GM10248 (cell line): ENCODE results near the gene LMF1.

ENCODE experiments used
- CTCF ChIA-PET: fragments of 300-600 bp; sonication (Branson Sonifier 250); formaldehyde crosslinking; extraction: SDS; loops from one replicate; lab custom pipeline; 2021; ENCODE audit warnings: antibody characterized with exemption; lab: Yijun Ruan, JAX
- POLR2A ChIA-PET: fragments of 350-650 bp; sonication (Branson Sonifier 250); formaldehyde crosslinking; extraction: SDS; loops from one replicate; lab custom pipeline; 2020; ENCODE audit warnings: antibody characterized with exemption; lab: Yijun Ruan, JAX
- DNase-seq: peaks from one replicate; pipeline ENCODE4 v3.0.0; 2012; ENCODE audit errors: extremely low spot score
- TF ChIP-seq, protein P1 (sequence below): IDR thresholded peaks from 2 replicates; pipeline ENCODE4 v1.5.1; 2012; ENCODE audit warnings: mild to moderate bottlenecking, low read depth; ENCODE audit errors: extremely low read depth, missing control alignments, control extremely low read depth

The LMF1 gene

DNA sequence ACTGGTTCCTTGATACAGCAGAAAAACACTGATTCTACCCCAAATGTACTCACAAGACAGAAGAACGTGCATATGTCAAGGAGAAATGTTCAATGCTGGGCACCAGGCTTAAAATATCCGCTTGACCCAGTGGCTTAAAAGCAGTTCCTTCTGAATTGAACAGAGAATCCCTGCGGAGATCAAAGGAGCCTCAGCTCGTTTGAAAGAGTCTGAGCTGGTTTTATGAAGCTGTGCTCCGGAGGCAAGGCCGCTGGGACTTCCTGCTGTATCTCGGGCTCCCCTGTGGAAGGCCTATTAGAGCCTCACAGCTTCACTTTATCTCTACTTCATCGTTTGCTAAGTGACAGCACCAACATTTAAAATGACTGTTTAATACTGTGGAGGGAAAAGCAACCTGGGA, 2.2 kb downstream of the LMF1 start:
- ChIA-PET CTCF (no interaction called here), POLR2A (interaction anchor here (0.6 kb wide), 1 partner anchor 13 kb away, joined by 6 read pairs; no protein-coding TSS in a partner anchor)
- no peak for DNase-seq
- TF ChIP-seq, protein P1, sequence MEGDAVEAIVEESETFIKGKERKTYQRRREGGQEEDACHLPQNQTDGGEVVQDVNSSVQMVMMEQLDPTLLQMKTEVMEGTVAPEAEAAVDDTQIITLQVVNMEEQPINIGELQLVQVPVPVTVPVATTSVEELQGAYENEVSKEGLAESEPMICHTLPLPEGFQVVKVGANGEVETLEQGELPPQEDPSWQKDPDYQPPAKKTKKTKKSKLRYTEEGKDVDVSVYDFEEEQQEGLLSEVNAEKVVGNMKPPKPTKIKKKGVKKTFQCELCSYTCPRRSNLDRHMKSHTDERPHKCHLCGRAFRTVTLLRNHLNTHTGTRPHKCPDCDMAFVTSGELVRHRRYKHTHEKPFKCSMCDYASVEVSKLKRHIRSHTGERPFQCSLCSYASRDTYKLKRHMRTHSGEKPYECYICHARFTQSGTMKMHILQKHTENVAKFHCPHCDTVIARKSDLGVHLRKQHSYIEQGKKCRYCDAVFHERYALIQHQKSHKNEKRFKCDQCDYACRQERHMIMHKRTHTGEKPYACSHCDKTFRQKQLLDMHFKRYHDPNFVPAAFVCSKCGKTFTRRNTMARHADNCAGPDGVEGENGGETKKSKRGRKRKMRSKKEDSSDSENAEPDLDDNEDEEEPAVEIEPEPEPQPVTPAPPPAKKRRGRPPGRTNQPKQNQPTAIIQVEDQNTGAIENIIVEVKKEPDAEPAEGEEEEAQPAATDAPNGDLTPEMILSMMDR = no peak

DNA sequence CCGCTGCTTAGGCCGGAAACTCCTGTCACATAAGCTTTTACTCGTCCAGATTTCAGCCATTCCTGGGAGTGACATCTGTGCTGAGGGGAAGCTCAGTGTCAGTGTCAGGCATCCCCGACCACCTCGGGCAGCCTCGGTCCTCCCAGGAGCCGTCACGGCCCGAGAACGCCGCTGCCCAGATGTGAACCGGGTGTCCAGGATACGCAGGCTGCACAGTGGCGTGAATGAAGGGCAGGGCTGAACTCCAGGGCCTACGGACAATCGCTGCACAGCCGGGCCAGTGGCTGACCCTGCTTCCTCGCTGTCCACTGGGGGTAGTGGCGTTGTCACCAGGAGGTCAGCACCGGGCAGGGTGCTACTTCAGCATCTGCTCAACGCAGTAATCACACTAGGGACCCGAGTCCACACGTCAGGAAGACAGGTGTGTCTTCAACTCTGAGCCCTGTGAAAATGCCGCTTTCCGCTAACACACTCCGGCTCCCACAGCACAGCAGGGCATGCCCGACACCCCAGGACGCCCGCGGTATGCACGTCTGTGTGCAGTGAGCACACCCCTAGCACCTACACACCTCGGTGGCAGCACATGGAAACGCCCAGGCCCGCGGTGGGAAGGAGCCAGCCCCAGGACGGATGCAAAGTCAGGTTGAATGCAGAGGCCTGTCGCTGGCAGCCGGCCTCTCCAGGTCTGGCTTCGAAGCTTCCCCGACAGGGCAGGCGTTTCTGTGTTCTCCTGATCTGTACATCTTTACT, 3.1 kb downstream of the LMF1 start:
- TF ChIP-seq, protein P1 = no peak
- POLR2A ChIA-PET = no interaction called here
- DNase-seq = no peak
- CTCF ChIA-PET = no interaction called here

DNA sequence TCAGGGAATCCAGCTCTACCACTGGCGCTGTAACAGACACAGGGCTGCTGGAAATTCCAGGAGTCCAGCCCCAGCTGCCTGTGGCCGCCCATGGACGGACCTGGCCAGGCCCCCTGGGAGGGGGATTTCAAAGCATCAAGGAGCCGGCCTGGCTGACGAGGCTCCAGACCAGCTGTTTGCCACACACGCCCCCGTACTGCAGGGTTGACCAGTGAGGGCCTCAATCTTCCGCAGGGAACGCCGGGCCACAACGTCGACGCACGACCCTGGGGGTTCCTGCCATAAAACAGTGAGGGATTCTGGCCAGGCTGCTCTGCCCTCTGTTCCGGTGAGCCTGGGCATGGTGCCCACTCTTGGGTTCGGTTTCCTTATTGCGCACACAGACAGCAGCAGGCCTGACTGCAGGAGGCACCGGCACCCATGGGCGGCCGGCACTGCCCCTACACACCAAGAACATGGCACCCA, 3.7 kb downstream of the LMF1 start:
- CTCF ChIA-PET = no interaction called here
- DNase-seq = no peak
- POLR2A ChIA-PET = no interaction called here
- TF ChIP-seq, protein P1 = no peak

DNA sequence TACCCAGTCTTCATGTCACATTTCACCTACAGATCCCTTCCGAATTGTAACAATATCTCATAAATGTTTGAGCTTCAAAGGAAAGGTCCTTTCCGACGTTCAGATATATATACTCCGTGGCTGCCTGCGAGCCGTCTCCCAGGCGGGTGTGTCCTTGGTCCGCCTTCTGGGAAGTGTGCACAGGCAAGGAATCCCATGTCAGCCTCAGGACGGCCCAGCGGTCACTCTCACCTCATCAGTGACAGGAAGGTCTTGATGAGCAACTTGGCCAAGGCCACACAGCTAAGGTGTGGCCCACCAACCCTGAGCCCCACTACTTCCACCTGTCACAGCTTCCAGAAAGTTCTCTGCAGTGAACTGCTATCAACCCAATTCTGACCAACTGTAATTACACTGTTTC, 4.3 kb downstream of the LMF1 start:
- DNase-seq = no peak
- CTCF ChIA-PET = no interaction called here
- TF ChIP-seq, protein P1 = no peak
- POLR2A ChIA-PET = no interaction called here

DNA sequence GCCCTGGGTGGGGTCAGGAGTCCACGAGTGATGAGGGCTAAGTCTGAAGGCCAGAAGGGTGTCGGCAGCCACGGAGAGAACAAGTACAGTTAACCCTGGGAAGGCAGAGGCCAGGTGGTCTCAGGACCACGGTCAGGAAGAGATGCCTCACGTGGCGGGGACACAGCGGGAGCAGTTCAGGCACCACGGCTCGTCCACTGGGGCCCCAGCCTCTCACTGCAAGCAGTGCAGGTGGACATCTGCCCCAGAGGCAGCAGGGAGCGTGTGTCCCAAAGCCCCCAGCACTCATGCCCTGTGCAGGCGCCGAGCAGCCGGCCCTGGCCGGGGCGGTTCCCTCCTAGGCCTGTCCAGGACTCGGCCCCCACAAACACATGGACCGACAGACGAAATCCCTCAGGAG, 4.7 kb downstream of the LMF1 start:
- POLR2A ChIA-PET = no interaction called here
- DNase-seq = no peak
- TF ChIP-seq, protein P1 = no peak
- CTCF ChIA-PET = no interaction called here

DNA sequence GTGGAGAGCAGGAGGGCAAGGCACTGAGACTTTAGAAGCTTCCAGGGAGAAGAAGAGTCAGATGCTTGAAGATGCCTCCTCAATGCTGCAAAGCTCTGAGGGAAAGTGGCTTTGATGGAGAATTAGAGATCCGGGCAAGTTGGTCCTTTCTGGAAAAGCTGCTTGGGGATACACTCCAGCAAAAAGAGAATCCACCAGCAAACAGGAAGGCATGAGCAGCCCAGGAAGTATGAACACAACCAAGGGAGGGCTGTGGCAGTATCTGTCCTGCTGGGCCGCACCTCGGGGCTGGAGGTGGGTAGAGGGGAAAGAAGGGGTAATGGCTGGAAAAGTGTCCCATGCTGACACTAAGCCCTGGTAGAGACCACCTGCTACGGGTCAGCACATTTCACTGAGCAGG, 5.3 kb downstream of the LMF1 start:
- CTCF ChIA-PET = no interaction called here
- POLR2A ChIA-PET = no interaction called here
- DNase-seq = no peak
- TF ChIP-seq, protein P1 = no peak
